ENCODE results near the gene DYNC1I1.

DYNC1I1 gene

DNA sequence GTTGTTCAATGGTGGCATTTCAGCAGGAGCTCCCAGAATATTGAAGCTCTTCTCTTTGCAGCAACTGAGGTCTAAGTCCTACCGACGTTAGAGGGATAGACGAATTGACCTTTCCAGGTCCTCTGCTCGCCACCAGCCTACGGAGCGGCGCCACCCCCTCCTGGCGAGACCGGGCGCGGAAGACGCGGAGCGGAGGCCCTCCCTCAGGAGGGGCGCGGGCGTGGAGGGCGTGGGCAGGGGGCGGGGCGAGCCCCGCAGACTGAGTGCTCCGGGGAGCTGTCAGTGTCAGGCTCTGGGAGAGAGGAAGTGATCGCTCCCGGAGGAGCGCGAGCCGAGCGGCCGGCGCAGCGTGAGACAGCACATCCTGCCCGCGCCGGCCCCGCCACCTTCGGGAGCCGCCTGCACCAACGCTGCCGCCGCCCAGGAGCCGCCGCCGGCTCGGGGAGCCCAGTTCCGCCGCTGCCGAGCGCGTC lies at the start of gene DYNC1I1:
DYNC1I1 (plus strand) TSS at position 257 of the 473 bp plus-strand sequence. CDS start 32,176 bp downstream, outside the sequence.
- no peak within 1 kb of the TSS for H3K9ac ChIP-seq (ENCODE audit: low read length)
- no peaks in the 10 kb centered on the region for H3K36me3 ChIP-seq (ENCODE audit: control insufficient read depth, insufficient read depth, low read length)
- H3K4me3 ChIP-seq (ENCODE audit: low read length): peak within 1 kb of the TSS; percentile 73
- no peaks in the 10 kb centered on the region for H3K27me3 ChIP-seq (ENCODE audit: control insufficient read depth, insufficient read depth, low read length)
- peaks cover 10% of the 10 kb centered on the region for H3K4me1 ChIP-seq (ENCODE audit: control insufficient read depth, insufficient read depth, low read length)
- peak within 1 kb of the TSS; percentile 85 for H3K27ac ChIP-seq (ENCODE audit: low read depth, low read length)

DNA sequence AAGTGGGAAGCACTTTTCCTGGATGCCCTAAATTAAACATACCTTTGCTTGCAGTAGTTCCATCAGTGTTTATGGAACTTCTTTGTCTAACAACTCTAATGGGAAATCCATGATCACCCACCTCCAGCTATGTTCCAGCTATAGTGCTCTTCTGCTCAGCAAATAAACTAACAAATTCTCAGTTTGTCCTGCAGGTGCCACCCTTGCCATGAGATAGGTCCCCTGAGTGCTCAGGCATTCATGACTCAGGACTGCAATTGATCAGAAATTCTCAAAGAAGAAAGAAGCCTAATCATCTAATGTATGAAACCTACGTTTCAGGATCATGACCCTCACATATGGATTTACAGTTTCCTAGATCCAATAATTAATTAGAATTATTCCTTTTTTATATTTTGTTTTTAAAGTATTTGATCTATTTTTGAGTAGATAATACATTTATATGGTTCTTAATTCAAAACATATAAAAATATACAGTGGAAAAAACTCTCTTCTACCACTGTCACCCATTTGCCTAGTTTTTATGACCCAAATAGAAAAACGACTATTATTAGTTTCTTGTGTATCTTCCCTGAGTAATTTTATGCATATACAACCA lies 48.7 kb upstream of the DYNC1I1 start:
- Histone ChIP-seq H3K36me3 (ENCODE audit: control insufficient read depth, insufficient read depth, low read length) (no peaks in the 10 kb centered on the region), H3K27me3 (ENCODE audit: control insufficient read depth, insufficient read depth, low read length) (no peaks in the 10 kb centered on the region), H3K9ac (ENCODE audit: low read length) (no peak overlapping the region), H3K27ac (ENCODE audit: low read depth, low read length) (no peak overlapping the region), H3K4me3 (ENCODE audit: low read length) (no peak overlapping the region), H3K4me1 (ENCODE audit: control insufficient read depth, insufficient read depth, low read length) (no peaks in the 10 kb centered on the region)

DNA sequence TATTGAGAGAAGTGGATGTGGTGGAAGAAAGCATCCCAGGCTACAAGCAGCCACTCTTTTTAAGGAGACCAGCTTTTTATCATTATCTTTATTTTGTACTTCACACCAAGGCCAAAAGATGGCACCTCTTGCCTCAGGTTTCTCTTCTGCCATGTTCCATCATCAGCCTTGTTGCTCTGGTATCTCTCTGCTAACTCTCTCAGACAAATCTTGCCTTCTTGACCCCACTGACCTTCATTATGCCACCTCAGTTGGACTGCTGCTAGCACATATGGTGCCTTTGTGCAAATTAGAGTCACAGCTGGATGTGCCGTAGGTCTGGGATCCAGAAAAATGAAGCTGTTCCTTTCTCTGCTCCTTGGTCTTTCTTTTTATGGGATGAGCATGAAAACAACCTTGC lies 47.1 kb upstream of the DYNC1I1 start:
- no peak overlapping the region for H3K4me3 ChIP-seq (ENCODE audit: low read length)
- no peaks in the 10 kb centered on the region for H3K36me3 ChIP-seq (ENCODE audit: control insufficient read depth, insufficient read depth, low read length)
- no peaks in the 10 kb centered on the region for H3K27me3 ChIP-seq (ENCODE audit: control insufficient read depth, insufficient read depth, low read length)
- H3K27ac ChIP-seq (ENCODE audit: low read depth, low read length): no peak overlapping the region
- H3K4me1 ChIP-seq (ENCODE audit: control insufficient read depth, insufficient read depth, low read length): no peaks in the 10 kb centered on the region
- H3K9ac ChIP-seq (ENCODE audit: low read length): no peak overlapping the region

DNA sequence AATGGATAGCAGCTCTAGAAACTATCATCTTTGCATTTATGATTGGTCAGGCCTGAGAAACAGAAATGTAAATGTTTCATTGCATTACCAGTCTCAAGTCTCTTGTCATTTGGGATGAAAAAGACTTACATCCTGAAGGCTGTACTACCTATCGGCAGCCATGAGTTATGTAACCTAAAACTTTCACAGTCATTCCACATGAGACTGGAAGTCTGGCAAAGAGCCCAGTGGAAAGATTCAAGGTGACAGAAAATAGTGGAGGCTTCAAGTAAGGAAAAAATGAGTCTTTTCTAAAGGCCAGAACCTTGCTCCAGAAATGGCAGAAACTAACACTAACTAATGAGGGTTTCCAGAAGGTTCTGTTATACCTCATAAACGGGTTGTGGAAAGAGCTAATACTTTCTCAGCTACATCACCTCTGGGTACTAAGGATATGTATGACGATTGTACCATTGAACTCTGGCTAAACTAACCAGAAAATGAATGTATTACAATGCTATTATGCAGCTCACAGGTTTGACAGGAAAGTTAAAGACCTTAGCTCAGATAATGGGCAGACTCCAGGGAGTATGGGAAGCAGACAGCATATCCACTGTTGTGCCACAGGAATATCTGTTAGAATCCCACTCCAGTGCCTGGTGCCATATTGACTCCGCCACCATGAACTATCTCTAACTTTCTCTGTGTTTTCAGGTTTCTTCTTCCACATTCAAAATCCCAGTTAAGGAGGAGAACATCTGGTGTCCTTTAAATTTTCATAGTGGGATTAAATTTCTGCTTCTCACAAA lies 41.7 kb upstream of the DYNC1I1 start:
- H3K9ac ChIP-seq (ENCODE audit: low read length): no peak overlapping the region
- no peaks in the 10 kb centered on the region for H3K36me3 ChIP-seq (ENCODE audit: control insufficient read depth, insufficient read depth, low read length)
- no peaks in the 10 kb centered on the region for H3K27me3 ChIP-seq (ENCODE audit: control insufficient read depth, insufficient read depth, low read length)
- H3K4me3 ChIP-seq (ENCODE audit: low read length): no peak overlapping the region
- no peaks in the 10 kb centered on the region for H3K4me1 ChIP-seq (ENCODE audit: control insufficient read depth, insufficient read depth, low read length)
- no peak overlapping the region for H3K27ac ChIP-seq (ENCODE audit: low read depth, low read length)

DNA sequence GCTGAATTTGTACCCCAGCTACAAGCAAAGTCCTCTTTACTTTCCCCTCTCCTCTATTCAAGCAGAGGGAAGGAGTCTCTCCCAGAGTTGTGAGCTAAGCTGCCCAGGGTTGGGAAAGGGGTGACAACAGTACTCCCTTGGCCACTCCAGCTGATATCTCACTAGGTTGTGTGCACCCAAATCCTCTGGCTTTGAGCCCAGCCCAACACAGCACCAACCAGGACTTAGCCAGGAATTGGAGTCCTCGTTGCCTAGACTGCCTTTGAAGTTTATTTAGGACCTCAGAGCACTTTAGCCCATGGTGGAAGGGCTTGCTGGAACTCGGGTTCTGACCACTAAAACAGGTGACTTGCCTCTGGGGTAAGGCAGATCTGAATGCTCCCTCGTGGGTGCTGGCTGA lies 35.7 kb upstream of the DYNC1I1 start:
- no peak overlapping the region for H3K9ac ChIP-seq (ENCODE audit: low read length)
- H3K4me1 ChIP-seq (ENCODE audit: control insufficient read depth, insufficient read depth, low read length): no peaks in the 10 kb centered on the region
- no peaks in the 10 kb centered on the region for H3K27me3 ChIP-seq (ENCODE audit: control insufficient read depth, insufficient read depth, low read length)
- no peak overlapping the region for H3K4me3 ChIP-seq (ENCODE audit: low read length)
- H3K36me3 ChIP-seq (ENCODE audit: control insufficient read depth, insufficient read depth, low read length): no peaks in the 10 kb centered on the region
- H3K27ac ChIP-seq (ENCODE audit: low read depth, low read length): no peak overlapping the region

DNA sequence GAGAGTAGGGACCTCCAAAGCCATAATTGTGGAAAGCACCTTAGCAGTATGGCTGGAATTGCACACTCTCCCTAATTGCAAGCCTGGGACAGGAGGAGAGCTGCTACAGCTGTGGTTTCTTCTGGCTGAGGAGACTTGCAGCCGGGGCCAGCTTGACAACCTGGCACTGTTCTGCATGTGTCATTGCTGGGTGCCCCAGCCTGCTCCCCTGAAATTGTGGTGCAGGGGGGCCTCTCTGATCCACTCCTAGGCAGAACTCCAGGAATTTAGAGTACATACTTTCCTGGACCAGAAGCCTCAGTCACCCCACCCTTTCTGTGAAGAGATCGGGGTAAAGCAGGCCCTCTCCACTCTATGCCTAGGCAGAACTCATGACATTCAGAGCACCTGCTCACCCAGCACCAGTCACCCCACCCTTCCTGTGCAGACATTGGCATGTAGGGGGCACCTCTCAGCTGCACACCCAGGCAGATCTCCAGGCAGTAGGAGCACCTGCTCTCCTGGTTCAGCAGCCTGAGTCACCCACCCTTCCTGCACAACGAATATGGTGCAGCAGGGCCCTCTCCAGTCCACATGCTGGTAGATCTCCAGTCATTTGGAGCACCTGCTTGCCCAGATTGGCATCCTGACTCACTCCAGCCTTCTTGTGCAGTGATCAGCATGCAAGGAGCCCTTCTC lies 34.4 kb upstream of the DYNC1I1 start:
- H3K36me3 ChIP-seq (ENCODE audit: control insufficient read depth, insufficient read depth, low read length): no peaks in the 10 kb centered on the region
- H3K4me3 ChIP-seq (ENCODE audit: low read length): no peak overlapping the region
- no peaks in the 10 kb centered on the region for H3K4me1 ChIP-seq (ENCODE audit: control insufficient read depth, insufficient read depth, low read length)
- no peak overlapping the region for H3K27ac ChIP-seq (ENCODE audit: low read depth, low read length)
- H3K9ac ChIP-seq (ENCODE audit: low read length): no peak overlapping the region
- H3K27me3 ChIP-seq (ENCODE audit: control insufficient read depth, insufficient read depth, low read length): no peaks in the 10 kb centered on the region

DNA sequence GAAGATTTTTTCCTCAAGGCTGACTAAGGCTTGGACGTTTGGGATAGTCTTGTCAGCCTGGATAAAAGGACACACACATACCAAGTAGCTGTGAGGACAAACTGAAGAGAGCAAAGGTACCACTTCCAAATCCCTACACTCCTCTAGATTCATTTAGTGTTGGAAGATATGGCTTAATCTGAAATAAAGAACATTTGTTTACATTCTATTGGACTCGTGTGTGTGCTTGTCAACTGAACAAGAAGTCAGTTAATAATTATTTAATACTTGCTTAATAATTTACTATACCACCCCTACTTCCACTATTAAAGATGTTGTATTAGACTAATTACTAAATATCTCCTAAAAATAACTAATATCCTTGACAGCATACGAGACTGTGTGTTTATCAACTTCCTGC lies 23.3 kb upstream of the DYNC1I1 start:
- Histone ChIP-seq H3K27ac (ENCODE audit: low read depth, low read length) (no peak overlapping the region), H3K4me1 (ENCODE audit: control insufficient read depth, insufficient read depth, low read length) (no peaks in the 10 kb centered on the region), H3K27me3 (ENCODE audit: control insufficient read depth, insufficient read depth, low read length) (no peaks in the 10 kb centered on the region)

DNA sequence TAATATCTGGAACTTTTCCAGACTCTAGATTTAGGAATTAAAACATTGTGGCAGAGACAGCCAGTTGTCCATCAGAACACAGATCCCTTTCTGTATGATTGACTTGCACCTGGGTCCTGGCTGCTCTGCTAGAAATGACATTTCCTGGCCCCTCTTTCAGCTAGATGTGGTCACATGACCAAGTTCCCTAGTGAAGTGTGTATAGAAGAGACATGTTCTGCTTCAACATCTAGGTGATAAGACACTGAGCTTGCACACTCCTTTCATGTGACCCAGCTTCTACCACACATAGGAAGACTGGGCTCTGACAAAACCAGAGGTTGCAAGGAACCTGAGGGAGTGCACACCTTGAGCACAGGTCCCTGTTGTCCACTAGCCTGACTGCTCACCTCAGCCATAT lies 22.8 kb upstream of the DYNC1I1 start:
- Histone ChIP-seq H3K36me3 (ENCODE audit: control insufficient read depth, insufficient read depth, low read length) (no peaks in the 10 kb centered on the region), H3K4me3 (ENCODE audit: low read length) (no peak overlapping the region), H3K27ac (ENCODE audit: low read depth, low read length) (no peak overlapping the region), H3K9ac (ENCODE audit: low read length) (no peak overlapping the region), H3K4me1 (ENCODE audit: control insufficient read depth, insufficient read depth, low read length) (no peaks in the 10 kb centered on the region), H3K27me3 (ENCODE audit: control insufficient read depth, insufficient read depth, low read length) (no peaks in the 10 kb centered on the region)

More for the DNA sequence above, 23.3 kb upstream of the DYNC1I1 start:
- Histone ChIP-seq H3K4me3 (ENCODE audit: low read length) (no peak overlapping the region), H3K9ac (ENCODE audit: low read length) (no peak overlapping the region), H3K36me3 (ENCODE audit: control insufficient read depth, insufficient read depth, low read length) (no peaks in the 10 kb centered on the region)

DNA sequence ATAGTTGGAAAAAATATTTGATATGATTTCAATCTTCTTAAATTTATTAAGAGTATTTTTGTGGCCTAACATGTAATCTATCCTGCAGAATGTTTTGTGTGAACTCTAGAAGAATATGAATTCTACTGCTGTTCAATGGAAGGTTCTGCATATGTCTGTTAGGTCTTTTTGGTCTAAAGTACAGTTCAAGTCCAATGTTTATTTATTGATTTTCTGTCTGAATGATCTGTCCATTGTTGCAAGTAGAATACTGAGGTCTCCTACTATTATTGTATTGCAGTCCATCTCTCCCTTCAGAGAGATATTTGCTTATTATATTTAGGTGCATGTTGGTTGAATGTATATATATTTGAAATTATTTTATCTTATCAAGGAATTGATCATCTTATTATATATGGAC lies 18.9 kb upstream of the DYNC1I1 start:
- H3K4me1 ChIP-seq (ENCODE audit: control insufficient read depth, insufficient read depth, low read length): no peaks in the 10 kb centered on the region
- no peak overlapping the region for H3K27ac ChIP-seq (ENCODE audit: low read depth, low read length)
- H3K4me3 ChIP-seq (ENCODE audit: low read length): no peak overlapping the region
- H3K36me3 ChIP-seq (ENCODE audit: control insufficient read depth, insufficient read depth, low read length): no peaks in the 10 kb centered on the region
- H3K9ac ChIP-seq (ENCODE audit: low read length): no peak overlapping the region
- H3K27me3 ChIP-seq (ENCODE audit: control insufficient read depth, insufficient read depth, low read length): no peaks in the 10 kb centered on the region

DNA sequence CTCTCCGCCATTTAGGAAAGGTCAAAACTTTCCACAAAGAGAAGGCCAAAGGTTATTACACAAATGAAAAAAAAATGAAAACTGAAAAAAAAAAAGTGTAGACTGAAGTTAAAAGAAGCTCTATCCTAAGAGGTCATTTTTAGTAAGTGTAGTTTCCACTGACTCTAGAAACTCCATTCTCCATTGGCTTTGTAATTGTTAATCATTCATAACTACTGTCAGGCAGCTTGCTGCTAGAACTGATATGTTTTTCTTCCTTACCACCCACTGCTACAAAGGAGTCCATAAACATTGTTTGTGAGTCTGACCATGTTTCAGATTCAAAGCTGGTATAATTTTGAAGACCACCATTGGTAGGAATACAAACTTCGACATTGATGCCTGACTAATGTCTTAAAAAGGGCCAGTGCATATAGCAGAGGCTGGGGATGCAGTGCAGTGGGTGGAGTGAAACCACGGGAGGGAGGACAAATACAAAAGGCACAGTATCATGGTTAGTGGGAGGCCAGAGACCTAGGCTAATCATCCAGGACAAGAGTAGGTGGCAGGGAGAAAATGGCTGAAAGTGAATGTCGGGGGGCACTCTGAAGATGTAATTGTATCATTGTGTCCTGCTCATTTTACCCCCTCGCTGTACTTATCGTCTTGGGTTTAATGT lies 16.9 kb upstream of the DYNC1I1 start:
- H3K4me3 ChIP-seq (ENCODE audit: low read length): no peak overlapping the region
- H3K4me1 ChIP-seq (ENCODE audit: control insufficient read depth, insufficient read depth, low read length): no peaks in the 10 kb centered on the region
- H3K27me3 ChIP-seq (ENCODE audit: control insufficient read depth, insufficient read depth, low read length): no peaks in the 10 kb centered on the region
- no peaks in the 10 kb centered on the region for H3K36me3 ChIP-seq (ENCODE audit: control insufficient read depth, insufficient read depth, low read length)
- H3K27ac ChIP-seq (ENCODE audit: low read depth, low read length): no peak overlapping the region
- no peak overlapping the region for H3K9ac ChIP-seq (ENCODE audit: low read length)

DNA sequence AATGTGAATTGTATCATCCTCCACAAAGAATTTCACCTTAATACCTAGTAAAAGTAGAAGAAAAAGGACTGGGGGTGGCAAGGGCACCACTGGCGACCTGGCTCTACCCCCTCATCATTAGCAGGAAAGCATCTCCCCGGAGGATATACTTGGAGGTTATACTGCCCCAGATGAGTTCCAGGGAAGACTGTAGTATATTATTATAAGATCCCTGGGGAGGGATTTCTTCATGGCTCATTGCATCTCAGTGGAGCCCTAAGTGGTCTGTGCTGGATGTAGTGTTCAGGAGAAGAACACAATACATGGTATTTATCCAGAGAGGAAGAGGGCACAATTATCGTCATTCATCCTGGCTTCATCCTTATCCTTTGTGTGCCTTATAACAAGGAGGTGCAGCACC lies 14.2 kb upstream of the DYNC1I1 start:
- no peak overlapping the region for H3K27ac ChIP-seq (ENCODE audit: low read depth, low read length)
- no peak overlapping the region for H3K4me3 ChIP-seq (ENCODE audit: low read length)
- H3K9ac ChIP-seq (ENCODE audit: low read length): no peak overlapping the region
- no peaks in the 10 kb centered on the region for H3K4me1 ChIP-seq (ENCODE audit: control insufficient read depth, insufficient read depth, low read length)
- H3K27me3 ChIP-seq (ENCODE audit: control insufficient read depth, insufficient read depth, low read length): no peaks in the 10 kb centered on the region
- H3K36me3 ChIP-seq (ENCODE audit: control insufficient read depth, insufficient read depth, low read length): no peaks in the 10 kb centered on the region

DNA sequence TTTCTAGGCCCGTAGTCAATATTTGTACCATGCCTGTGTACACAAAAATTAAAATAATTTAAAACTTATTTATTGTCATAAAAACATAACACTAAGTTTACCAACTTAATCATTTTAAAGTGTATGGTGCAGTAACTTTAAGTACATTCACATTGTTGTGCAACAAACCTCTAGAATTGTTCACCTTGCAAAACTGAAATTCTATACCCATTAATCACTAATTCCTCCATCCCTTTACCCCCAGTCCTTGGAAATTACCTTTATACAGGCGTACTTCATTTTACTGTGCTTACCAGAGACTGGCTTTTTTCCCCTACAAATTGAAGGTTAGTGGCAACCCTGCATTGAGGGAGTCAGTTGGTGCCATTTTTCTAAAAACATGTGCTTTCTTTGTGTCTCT lies 6.3 kb upstream of the DYNC1I1 start:
- H3K36me3 ChIP-seq (ENCODE audit: control insufficient read depth, insufficient read depth, low read length): no peaks in the 10 kb centered on the region
- H3K27ac ChIP-seq (ENCODE audit: low read depth, low read length): no peak overlapping the region
- no peaks in the 10 kb centered on the region for H3K4me1 ChIP-seq (ENCODE audit: control insufficient read depth, insufficient read depth, low read length)
- H3K9ac ChIP-seq (ENCODE audit: low read length): no peak overlapping the region
- no peak overlapping the region for H3K4me3 ChIP-seq (ENCODE audit: low read length)
- no peaks in the 10 kb centered on the region for H3K27me3 ChIP-seq (ENCODE audit: control insufficient read depth, insufficient read depth, low read length)

Data from rectal smooth muscle tissue (tissue), 1 donor.